NCI-H146 treated with DMSO at 0.1 percent for 48 hours (cell line): ENCODE data around the gene MAP3K5.
"Not testable (repeated sequence)": the region's sequence is repeated elsewhere in the genome, so short reads cannot be mapped to it uniquely, and the experiment has no call there.

ENCODE experiments used
- DNase-seq: peaks from one replicate; lab custom pipeline; 2025; ENCODE audit not compliant: unreplicated experiment; lab: John Stamatoyannopoulos, UW

MAP3K5 gene

DNA sequence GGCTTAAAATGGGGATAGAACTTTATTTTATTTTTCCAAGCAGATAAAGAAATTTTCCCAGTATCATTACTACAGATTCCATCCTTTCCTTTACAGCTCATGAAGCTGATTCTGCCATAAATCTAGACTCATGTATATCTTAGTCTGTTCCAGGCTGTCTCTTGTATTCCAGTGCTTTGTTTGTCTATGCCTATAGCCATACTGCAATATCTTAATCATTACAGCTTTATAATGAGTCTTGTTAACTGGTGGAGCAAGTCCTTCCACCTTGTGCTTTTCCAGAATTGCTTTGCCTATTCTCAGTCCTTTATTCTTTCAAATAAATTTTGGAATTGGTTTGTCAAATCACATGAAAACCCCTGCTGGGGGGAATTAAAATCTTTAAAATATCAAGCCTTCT lies 99.2 kb downstream of the MAP3K5 start:
- no peak for DNase-seq

DNA sequence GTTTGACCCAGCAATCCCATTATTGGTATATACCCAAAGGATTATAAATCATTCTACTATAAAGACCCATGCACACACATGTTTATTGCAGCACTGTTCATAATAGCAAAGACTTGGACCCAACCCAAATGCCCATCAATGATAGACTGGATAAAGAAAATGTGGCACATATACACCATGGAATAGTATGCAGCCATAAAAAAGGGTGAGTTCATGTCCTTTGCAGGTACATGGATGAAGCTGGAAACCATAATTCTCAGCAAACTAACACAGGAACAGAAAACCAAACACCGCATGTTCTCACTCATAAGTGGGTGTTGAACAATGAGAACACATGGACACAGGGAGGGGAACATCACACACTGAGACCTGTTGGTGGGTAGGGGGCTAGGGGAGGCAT lies 104.4 kb downstream of the MAP3K5 start:
- DNase-seq = not testable (repeated sequence)

- no peak for DNase-seq
Observed at GRCh38 chr6:136685540-136686108, 106.7 kb downstream of the MAP3K5 start.

DNA sequence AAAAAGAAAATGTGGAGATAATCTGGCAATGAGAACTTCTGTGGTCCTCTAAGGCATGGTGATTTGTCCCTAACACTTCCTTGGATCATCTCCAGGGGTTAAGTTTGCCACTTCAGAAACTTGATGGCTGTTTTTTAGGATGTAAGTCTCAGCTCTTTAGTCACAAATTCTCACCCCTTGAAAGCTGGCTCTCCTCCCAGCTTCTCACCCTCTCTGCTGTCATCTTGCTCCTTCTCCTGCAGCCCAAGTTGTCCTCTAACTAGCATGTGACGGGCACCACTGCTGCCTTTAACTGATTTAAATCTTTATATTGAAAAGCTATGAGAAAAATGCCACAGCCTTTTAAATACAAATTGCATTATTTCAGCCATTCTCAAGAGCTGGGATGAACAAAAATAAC lies 107.8 kb downstream of the MAP3K5 start:
- DNase-seq = no peak

DNA sequence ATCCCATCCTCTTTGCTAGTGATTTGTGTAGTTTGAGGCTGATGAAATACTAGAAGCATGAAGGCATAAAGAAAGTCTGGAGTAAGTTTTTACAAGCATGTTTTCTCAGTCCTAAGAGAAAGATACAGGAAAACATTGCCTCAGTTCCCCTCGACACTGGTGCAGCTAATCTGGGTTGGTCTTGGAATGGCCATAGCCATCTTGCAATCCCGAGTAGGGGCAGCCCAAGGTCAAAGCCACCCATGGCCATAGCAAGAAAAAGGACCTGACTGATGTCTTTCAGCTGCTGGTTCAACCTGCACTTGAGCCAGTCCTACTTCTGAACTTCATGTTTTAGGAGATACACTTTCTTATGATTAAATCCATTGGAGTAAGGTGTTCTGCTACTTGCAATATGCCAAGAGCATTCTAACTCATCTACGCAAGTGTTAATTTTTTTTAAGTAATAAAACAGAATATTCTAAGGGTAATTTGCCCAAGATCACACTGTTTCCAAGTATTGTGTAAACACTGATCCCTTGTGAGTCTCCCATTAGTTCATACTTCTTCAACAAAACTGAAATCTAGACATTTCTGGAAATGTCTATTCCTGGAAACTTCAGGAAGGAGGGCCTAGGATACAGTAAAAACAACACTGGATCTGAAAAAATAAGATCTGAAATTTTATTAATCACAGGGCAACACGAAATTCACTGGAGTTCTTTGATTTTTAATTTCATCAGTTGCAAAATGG lies 108.9 kb downstream of the MAP3K5 start:
- no peak for DNase-seq

DNA sequence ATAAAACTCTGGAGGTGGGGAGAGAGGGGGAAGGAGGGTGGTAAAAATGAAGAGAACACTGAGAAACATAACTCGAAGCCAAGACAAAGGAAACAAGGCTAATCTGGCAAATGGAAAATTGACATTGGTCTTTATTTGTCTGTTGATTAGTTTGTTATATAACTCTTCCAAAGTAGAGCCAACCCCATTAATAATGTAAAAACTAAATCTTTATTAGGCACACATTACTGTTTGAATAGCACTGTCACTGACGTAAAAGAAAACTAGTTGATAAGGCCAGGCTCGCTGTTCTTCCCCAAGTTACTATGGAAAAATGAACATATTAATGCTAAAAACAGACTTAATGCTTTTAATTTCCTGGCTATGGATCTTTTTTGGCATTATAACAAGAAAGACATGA lies 110.0 kb downstream of the MAP3K5 start:
- no peak for DNase-seq

DNA sequence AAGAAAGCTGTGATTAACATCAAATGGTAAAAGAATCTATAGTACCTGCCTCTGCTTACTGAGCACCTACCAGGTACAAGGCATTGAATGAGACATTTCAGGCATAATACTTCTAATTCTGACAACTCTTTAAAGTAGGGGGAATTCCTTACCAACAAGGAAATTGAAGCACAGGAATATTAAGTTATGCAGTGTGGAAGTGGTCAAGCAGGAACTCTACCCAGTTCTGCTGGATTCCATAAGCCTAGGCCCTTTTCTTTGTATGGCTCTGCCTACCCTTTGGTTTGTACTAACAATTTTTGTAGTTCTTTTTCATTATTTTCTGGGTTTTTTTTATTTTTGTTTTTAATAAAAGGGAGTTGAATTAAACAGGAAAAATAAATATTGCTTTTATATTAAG lies 114.5 kb downstream of the MAP3K5 start:
- no peak for DNase-seq

GRCh38 chr6:136677344-136677743 lies 114.9 kb downstream of the MAP3K5 start:
- DNase-seq = no peak

GRCh38 chr6:136676075-136676474 lies 116.2 kb downstream of the MAP3K5 start:
- no peak for DNase-seq

- DNase-seq = no peak
Observed at GRCh38 chr6:136673571-136673970, 118.7 kb downstream of the MAP3K5 start.

DNA sequence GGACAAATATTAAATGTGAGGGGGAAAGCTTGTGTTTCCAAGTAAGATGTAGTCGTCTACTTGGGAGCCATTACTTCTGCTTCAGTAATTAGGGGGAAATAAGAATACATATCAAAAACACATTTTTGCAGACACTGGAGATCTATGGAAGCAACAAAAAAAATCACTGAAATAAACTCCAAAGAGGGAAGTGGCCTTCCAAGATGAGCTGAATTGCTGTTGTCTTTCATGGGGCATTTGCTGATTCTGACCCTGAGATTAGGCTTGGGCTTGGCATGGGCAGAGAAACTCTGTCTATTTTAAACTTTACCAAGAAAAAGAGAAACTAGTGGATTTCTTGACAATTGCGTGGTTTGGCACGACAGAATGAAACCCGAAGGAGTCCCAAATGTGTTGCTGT lies 120.1 kb downstream of the MAP3K5 start:
- no peak for DNase-seq

DNA sequence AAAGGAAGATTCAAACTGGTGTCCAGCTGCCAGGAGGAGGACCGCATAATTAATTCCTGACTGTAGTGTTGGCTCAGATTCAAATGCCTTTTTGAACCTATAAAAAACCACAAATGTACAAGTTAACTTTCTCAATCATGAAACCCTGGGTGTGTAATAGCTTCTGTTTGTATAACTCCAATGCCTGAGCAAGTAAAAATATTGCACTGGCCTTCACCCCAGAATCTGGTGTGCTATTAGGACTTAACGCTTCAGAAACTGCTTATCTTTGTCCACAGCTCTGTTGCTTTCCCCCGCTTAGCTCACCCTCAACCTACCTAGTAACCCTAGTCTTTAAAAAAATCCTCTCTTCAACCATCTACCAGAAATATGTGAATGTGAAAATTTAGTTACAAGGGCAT lies 123.0 kb downstream of the MAP3K5 start:
- no peak for DNase-seq

GRCh38 chr6:136668571-136668970 lies 123.7 kb downstream of the MAP3K5 start:
- no peak for DNase-seq

DNA sequence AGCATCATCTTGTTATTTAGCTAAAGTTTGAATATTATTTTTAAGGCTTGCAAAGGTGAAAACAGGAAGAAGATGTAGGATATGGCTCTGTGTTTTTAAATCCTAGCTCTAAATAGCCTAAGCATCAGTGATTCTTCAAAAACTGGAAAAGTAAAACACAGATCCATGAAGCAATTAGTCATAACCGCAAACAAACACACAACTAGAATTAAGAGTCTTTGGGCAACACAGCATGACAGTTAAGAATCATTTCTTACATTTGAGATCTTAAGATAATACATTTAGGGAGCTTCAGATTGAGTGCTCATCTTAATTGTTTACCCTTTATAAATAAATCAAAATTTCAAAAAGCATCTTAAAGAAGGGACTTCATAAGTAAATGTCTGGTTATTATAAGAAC lies 126.2 kb downstream of the MAP3K5 start:
- no peak for DNase-seq

GRCh38 chr6:136662347-136663237 lies 129.7 kb downstream of the MAP3K5 start:
- DNase-seq = no peak

GRCh38 chr6:136660727-136661126 lies 131.6 kb downstream of the MAP3K5 start:
- no peak for DNase-seq

GRCh38 chr6:136659991-136660499 lies 132.2 kb downstream of the MAP3K5 start:
- DNase-seq = no peak

DNA sequence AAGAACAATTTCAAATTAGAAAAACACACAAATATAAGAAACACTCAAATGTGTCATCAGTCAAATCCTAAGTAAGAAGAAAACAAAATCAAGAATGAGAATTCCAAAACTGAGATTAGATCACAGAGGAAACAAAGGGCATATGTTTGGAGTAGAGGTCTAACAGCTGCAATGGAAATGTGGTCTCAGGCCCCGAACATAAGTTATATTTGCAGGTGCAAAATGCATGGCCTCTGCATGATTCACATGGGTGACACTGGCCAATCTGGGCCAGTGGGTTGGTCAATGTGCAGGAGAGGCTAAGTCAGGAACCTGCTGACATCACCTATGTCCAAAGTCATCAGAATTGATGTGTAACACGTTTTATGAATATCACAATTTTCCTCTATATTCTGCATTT lies 133.6 kb downstream of the MAP3K5 start:
- DNase-seq = no peak

DNA sequence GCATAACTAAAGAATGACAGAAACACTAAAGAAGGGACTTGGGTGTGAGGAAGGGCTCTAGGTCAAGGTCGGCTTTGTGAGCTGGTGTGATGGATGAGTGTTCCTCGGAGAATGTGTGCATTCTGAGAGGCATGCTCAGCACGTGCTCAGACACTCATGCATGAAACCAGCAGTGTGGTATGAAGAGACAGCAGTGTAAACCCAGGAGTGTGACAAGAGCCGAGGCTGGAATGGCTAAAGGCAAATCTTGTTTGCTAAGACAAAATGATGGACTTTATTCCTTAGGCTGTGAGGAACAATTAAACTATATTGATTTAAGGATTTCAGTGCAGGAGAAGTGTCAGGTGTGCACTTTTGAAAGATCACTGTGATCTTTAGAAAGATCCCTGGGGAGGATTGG lies 134.6 kb downstream of the MAP3K5 start:
- DNase-seq = no peak

DNA sequence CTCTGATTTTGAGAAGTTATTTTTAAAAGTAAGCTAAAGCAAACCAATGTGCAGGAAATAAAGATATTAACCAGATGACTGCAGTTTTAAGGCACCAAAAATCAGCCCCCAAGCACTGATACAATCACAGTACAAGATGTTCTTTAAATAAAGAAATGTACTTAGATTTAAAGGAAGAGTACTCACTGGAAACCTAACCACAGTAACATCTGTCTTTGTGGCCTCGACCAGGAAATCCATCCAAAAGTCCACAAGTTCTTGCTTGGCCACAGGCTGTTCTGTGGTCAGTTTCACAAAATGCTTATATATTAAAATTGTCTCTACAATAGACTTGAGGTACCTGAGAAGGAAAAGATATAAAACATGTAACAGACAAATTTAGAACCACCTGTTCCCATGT lies 136.2 kb downstream of the MAP3K5 start:
- no peak for DNase-seq

GRCh38 chr6:136655239-136656014 lies 136.8 kb downstream of the MAP3K5 start:
- no peak for DNase-seq
